Cardiac atrium fibroblast (primary cell): ENCODE measurements around the gene E2F2. TPM values are rescaled to one million over a fixed set of nuclear protein-coding genes. Genes with fewer than 3 reads are reported as not detected.

Experiments
- total RNA-seq: library from RNA; depleted of rRNA; stranded (reverse); fragments of >200 nt; gene quantifications from 2 replicates; pipeline ENCODE4 v1.2.3, GENCODE V29; 2015

Gene E2F2
- under 0.01 and 0.81 TPM in 2 replicates for total RNA-seq

GRCh38 chr1:23530747-23531561 lies at the start of gene E2F2:
TSS of gene E2F2 (minus strand) at chr1:23531233. CDS start at chr1:23530793, 440 bp downstream.

GRCh38 chr1:23559136-23559984 lies 28.3 kb upstream of the E2F2 start, which contains the start of gene ID3:
TSS of gene ID3 (minus strand) at chr1:23559501. CDS start at chr1:23559426, 75 bp downstream.

GRCh38 chr1:23483321-23484252 lies 47.4 kb downstream of the E2F2 start, which contains the start of gene ASAP3:
TSS of gene ASAP3 (minus strand) at chr1:23484179. CDS start at chr1:23484133, 46 bp downstream.

Other genes starting within 250 kb of the E2F2 start
- gene HNRNPR, start 186.9 kb downstream of the E2F2 start, total RNA-seq = 66.1 and 67.1 TPM in 2 replicates
- gene ZNF436, start 161.4 kb downstream of the E2F2 start, total RNA-seq = 12.2 and 15.3 TPM in 2 replicates
- 3.2 and 3.6 TPM in 2 replicates for gene TCEA3, start 106.5 kb downstream of the E2F2 start, total RNA-seq
- 37.7 and 41.9 TPM in 2 replicates for gene ASAP3, start 47.1 kb downstream of the E2F2 start, total RNA-seq
- 655 and 658 TPM in 2 replicates for gene ID3, start 28.3 kb upstream of the E2F2 start, total RNA-seq
- 999 and 1,155 TPM in 2 replicates for gene RPL11, start 160.6 kb upstream of the E2F2 start, total RNA-seq
- gene ELOA, start 212.2 kb upstream of the E2F2 start, total RNA-seq = 36.3 and 45.5 TPM in 2 replicates
- gene PITHD1, start 247.2 kb upstream of the E2F2 start, total RNA-seq = 21.7 and 29.3 TPM in 2 replicates